NCI-H82 treated with DMSO at 0.1 percent for 48 hours (cell line): ENCODE data around the gene MAP1LC3B.

Experiments
- DNase-seq: peaks from one replicate; lab custom pipeline; 2025; ENCODE audit not compliant: unreplicated experiment; lab: John Stamatoyannopoulos, UW

Gene MAP1LC3B

DNA sequence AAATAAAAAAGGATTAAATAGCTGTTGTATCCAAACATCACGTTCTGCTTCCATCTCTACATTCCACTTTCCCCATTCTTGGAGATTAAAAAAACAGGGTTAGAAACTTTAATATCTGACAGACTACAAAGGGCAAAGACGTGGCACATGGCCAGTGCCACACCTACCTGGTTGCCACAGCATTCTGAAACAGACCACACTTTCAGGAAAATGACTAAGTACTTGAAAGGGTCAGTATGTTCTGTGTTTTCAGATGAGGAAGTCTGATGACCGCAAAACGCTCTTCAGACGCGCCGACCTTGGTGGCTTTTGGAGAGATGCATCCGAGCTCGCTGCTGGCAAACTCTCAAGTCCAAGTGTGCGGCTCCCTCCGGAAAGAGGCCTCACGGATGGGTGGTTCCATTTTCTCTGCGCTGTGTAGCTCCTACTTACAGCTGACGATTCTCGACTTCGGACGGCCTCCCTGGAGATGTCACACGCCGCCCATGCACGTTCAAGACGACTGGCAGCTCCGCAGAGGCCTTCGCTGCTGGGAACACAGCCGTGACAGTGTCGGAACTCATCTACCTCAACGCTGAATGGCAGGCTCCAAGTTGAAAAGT lies 15.5 kb downstream of the MAP1LC3B start:
- DNase-seq = no peak

- no peak for DNase-seq
Measured at GRCh38 chr16:87409153-87409552, 17.0 kb downstream of the MAP1LC3B start.

DNA sequence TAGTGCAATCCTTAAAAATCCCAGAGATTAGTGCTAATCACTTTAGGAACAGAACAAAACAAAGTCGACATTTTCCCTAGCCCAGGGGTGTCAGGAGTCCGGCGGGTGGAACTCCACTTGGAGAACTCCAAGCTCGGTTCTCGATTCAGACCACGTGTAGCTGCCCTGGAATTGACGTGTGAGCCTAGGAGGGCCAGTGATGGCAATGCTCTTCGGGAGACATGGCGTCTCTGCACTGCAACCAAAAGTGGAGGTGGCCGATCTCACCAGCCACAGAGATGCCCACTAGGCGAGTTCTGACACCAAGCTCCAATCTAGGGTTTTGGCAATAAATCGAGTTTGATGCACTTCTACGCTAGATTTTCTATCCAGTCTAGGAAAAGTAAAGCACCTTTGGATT lies 17.6 kb downstream of the MAP1LC3B start:
- DNase-seq = no peak

DNA sequence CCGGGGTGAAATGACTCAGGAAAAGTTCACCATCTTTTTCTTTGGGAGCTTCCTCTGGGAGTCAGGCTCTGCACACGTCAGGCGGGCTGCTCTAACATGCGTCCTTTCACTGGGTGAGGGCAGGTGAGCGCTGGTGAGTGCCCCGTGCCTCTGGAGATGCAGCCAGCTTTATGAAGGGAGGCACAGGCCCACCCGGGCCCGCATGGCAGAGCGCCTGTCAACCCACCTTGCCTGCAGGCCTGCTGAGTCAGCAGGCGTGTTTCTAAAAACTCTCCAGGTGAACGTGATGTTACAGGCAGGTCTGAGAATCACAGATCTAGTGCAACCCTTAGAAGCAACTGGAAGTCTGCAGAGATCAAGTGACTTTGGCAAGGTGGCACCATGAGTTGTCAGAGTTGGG lies 18.4 kb downstream of the MAP1LC3B start:
- DNase-seq = no peak

- DNase-seq = no peak
Measured at GRCh38 chr16:87410968-87411367, 18.8 kb downstream of the MAP1LC3B start.

GRCh38 chr16:87411375-87412271 lies 19.5 kb downstream of the MAP1LC3B start:
- DNase-seq = no peak

GRCh38 chr16:87412371-87412995 lies 20.3 kb downstream of the MAP1LC3B start:
- no peak for DNase-seq

DNA sequence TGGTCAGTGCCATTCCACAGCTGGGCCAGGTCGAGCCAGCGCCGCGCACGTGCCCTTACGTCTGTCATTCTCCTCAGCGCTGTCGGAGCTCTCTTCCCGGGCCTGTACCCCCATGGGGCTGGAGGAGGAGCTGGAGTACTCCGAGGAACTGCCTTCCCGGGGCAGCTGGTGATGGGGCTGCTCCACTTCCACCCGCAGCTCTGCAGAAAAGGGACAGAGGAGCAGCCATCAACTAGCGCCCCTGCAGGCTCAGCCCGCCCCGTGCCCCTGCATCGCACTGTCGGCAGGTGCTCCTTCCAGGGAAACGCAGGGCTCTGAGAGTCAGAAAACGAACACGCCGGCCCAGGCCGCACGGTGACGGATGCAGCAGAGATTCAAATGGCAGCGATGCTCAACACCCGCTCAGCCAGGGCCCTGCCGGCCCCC lies 20.9 kb downstream of the MAP1LC3B start:
- DNase-seq = no peak

- DNase-seq = no peak
Measured at GRCh38 chr16:87414251-87414680, 22.1 kb downstream of the MAP1LC3B start.

DNA sequence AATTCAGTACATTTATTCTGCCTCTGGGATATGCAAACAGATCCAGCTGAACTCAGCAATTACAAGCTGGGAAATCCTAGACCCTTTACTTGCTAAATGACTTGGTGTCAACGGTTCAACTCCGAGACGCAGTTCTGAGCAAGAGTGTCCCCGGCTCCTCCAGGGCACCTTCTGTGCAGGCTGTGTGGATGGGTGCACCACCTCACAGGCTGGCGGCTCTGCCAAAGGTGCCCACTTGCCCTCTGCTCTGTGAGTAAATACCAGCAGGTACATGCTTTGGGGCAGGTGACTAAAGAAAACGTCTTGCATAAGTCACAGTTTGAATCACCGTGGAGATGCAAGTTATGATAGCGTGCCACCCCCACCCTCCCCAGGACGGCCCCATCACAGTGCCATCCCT lies 23.3 kb downstream of the MAP1LC3B start:
- no peak for DNase-seq

DNA sequence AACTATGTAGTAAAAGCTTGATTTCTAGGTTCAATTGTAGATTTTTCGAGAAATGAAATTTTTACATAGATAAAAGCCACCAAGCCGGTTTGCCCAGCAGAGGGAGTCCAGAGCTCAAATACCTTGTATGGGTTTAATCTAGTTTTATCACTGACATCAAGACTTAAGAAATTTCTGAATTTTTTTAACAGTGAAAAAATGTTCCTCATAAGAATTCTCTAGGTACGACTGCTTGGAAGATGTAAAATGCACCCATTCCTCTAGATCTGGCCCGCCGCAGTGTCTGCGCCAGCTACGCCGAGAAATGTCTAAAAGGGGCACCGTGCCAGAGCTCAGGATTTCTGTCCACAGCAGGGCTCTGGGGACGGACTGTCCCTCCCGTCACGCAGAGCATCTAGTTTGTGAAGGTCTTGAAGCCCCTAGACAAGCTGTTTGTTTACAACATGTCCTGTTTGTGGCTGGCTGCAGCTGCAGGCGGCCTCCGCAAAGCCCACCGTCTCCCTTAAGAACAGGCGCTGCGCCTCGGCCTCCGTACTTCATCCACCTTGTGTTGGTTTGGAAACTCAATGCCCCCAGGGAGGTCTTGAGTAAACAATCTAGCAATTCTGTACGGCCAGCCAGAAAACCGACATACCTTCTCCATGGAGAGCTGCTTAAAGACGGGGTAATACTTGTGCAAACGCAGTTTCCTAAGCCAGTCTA lies 24.8 kb downstream of the MAP1LC3B start:
- no peak for DNase-seq

- DNase-seq = no peak
Measured at GRCh38 chr16:87417528-87417910, 25.4 kb downstream of the MAP1LC3B start.

- no peak for DNase-seq
Measured at GRCh38 chr16:87418216-87418615, 26.1 kb downstream of the MAP1LC3B start.

DNA sequence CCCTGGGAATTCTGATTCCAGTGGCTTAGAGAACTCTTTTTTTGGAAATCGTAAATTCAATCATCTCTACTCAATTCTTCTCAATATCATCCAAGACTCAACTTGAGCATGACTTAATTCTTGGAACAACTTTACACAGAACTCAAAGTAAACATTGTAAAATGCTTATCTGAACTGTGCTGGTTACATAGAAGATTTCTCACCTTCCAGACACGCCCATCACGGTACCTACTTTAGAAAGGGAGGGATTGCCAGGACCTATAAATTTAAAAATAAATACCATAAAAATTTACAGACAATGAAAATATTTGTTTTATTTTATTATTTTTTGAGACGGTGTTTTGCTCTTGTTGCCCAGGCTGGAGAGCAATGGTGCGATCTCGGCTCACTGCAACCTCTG lies 26.5 kb downstream of the MAP1LC3B start:
- no peak for DNase-seq

GRCh38 chr16:87420026-87421002 lies 28.2 kb downstream of the MAP1LC3B start:
- no peak for DNase-seq

DNA sequence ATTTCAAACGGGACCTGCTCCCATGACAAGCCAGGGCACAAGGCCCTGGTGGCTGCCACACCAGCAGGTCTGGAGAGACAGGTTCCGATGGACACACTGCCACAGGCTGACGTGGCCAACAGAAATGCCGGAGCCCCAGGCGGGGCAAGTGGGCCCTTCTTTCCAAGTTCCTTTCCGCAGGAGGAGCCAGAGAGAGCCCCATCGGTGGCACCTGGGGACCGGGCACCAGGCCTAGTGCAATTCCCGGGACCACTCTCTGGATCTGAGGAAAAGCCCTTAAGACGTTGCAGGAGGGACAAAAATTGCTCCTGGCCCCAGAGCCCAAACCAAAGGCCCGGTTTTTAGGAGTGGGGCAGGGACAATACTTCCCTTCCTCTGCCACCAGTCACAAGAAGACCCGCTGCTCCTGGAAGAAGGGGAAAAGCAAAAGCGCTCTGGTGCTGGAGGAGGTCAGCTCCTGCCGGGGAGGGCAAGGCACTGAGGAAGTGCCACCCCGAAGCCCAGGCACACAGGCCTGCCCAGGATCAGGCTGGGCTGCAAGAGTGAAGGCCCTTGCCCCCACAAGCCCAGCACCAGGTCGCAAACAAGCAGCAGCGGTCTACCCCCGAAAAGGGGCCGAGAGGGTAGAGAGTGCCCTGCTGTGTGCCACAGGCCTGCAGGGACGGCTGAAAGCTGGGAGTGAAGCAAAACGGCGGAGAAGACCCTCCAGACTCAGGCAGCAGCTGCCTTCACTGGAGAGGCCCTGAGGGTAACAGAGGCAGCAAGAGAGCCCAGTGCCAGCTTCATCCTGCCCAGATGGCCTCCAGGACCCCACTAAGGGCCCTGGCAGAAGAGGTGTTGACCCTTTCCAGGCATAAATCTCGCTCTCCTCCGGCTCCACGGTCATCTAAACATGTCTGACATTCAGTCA lies 29.1 kb downstream of the MAP1LC3B start:
- no peak for DNase-seq

GRCh38 chr16:87422106-87422505 lies 30.0 kb downstream of the MAP1LC3B start:
- no peak for DNase-seq

- no peak for DNase-seq
Measured at GRCh38 chr16:87423429-87423828, 31.3 kb downstream of the MAP1LC3B start.

GRCh38 chr16:87424266-87424665 lies 32.1 kb downstream of the MAP1LC3B start:
- DNase-seq = no peak
